HG02870 (cell line): ENCODE measurements around the gene ZNF106.

ENCODE experiments used
- ATAC-seq: cut with Tn5 transposase; IDR thresholded peaks from one replicate; pipeline ENCODE4 v1.9.1; 2021; ENCODE audit warnings: mild to moderate bottlenecking, moderate library complexity; ENCODE audit not compliant: unreplicated experiment

The ZNF106 gene

DNA sequence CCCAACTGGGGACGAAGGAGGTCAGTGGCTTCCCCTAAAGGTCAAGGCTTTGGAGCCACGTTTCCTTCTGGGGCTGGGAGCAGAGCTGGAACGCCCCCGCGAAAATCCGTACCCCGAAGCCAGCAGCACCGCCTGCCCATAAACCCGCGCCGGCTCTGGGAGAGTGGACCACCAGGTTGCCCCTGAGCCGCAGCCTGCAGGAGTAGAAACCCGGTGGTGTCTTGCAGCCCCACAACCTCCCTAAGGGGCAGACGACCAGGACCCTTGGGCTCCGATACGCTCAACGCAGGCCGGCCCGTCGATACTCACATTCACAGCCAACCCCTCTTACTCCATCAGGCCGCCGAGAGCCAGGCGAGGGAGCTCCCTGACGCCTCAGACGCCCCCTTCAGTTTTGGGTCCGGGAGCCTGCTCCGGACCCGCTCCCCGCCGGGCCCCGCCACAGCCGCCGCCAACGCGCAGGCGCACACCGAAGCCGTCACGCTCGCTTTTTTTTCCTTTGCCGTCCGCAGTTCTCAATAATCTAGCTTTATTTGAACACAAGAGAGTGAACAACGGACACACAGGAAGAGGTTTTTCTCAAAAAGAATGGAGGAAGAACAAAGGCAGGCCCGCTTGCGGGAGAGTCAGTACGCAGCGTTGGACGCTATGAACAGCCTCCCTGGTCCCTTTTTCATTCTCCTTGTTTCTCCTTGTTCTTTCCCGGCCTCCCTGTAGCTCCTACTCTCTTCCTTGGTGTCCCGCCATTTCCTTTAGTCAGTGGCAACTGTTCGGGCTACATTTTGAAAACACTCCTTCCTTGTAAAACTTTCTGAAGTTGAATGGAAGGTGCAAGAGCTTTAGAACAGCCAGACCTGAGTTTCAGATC is at the start of gene ZNF106:
Gene ZNF106, minus strand, starts transcription at position 471 of the 868 bp plus-strand sequence. CDS start 18,852 bp downstream, outside the sequence.
- peak; percentile 39 for ATAC-seq

DNA sequence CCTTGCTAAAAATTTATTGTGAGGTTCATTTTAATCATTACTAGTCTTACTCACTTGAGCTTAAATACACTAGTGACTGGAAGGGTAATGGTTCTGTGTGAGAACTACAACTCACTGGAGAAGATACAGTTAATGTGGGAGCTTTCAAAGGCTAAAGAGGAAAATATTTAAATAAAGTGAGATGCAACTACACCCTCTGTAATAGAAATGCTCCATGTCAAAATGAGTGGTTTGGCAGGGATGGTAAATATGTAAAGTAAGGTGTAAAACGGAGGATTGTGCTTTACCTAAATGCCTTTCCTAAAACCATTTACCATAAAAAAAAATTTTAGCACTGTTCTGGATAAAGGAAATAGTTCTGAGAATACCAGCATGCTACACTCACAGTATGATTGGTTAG is 42.3 kb upstream of the ZNF106 start:
- ATAC-seq: no peak

DNA sequence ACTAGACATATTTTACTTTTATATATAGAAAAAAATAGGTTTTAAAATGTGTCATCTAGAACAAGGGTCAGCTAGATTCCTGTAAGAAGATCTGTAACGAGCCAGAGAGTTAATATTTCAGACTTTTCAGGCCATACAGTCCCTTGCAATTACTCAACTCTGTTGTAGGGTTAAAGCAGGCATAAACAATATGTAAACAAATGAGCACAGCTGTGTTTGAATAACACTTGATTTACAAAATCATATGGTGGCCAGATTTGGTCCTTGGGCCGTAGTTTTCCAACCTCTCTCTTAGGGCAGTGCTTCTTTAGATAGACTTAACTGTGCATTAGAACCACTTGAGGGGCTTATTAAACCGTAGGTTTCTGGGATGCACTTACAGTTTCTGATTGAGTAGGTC is 38.0 kb upstream of the ZNF106 start:
- ATAC-seq: no peak

DNA sequence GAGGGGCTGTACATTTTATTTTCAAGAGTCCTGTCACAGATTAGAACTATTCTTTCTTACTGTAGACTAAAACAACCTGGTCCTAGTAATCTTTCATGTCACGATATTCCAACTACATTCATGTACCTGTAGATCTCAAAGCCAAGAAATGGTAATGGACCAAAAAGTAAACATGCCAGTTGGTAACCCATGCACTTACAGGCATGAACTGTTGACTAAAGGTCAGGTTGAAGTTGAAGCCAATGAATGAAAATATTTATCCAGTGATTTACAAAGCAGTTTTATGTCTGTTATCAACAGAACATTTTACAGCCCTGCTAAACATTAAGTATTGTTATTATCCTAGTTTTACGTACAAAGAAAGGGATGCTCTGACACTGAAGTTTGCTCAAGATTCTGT is 32.4 kb upstream of the ZNF106 start:
- ATAC-seq: no peak

DNA sequence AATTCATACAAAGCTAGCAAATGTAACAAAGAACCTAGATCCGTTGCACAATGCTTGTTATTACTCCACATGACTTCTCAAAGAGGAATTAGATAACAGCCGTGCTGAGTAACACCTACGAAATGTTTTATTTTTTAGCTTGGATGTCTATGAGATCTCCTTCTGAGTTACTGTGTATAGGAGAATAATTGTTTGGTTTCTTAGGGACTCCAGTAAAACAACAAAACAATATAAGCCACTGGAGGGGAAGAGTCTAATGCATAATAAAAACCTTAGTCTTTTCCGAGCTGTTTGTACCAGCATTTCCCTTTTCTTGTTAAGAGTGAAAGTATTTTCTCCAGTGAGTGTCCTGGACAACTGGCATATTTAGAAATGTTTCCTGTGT is 20.1 kb upstream of the ZNF106 start:
- ATAC-seq: no peak

DNA sequence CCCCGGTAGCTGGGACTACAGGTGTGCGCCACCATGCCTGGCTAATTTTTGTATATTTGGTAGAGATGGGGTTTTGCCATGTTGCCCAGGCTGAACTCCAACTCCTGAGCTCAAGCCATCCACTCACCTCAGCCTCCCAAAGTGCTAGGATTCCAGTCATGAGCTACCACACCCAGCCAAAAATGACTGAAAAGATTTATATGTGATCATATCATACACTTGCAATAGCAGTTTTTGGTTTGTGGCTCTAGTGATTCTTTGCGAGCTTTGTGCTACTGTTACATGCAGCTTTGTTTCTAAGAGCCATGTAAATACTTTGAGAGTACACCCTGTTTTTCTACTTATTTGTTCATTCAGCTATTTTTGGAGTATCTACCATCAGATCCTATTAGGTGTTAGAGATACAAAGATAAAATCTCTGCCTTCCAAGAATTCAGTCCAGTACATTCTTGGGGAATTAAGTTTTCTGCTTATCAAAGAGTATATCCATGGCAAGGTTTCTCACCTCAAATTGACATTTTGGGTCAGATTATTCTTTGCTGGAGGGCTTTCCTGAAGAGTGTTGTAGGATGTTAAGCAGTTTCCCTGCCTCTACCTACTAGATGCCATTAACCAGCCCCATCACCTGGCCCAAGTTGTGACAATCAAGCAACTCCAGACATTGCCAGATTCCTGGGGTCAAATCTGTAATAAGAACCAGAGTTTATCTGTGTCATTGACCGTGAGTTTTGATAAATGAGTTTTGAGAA is 19.5 kb upstream of the ZNF106 start:
- ATAC-seq: no peak

DNA sequence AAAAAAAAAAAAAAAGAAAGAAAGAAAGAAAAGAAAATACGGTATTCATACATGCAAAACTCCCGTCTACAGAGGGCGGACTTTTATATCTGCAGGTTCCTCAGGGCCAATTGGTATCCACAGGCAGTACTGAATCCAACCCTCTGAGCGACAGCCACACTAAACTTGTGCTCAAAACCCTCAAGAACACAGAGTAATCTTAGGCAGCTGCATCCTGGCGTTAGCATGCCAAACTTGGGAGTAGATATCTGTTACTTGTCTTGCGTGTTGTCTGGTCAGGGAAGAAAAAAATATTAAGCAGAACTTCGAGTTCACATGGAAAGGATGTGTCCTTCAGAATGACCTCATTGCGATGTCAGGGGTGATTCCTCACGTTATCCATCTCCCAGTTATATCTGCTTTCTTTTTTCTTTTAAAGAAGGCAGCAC is 17.3 kb upstream of the ZNF106 start:
- ATAC-seq: no peak

DNA sequence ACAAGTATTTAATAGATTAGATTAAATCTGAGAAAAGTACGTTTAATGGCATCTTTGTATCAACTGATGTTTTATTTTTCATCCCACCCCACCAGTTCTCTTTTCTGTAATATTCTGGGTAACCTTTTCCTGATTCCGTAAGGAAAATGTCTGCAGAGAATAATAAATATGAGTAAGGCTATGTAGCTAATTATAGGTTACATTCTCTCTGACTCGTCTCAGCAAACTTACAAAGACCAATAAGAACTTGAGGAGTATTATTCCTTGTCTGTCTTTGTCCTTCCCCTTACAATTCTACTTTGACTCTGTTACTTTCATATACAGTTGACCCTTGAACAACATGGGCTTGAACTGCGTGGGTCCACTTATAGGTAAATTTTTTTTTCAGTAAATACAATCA is 16.6 kb upstream of the ZNF106 start:
- no peak for ATAC-seq

DNA sequence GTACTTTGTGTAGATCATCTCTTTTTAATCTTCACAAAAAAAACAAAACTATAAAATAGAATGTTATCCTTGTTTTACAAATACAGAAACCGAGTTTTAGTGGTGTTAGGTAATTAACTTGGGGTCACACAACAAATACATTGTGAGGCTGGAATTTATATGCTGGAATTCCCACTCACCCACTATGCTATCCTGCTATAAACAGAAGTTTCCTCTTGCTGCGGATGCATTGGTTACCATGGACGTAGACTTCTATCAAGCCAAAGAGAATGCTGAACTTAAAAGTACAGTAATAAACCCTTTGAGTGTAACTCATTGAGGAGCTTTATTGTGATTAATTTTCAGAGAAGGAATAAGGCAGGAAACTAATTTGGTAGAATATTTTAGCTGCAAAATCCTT is 13.7 kb upstream of the ZNF106 start:
- no peak for ATAC-seq

DNA sequence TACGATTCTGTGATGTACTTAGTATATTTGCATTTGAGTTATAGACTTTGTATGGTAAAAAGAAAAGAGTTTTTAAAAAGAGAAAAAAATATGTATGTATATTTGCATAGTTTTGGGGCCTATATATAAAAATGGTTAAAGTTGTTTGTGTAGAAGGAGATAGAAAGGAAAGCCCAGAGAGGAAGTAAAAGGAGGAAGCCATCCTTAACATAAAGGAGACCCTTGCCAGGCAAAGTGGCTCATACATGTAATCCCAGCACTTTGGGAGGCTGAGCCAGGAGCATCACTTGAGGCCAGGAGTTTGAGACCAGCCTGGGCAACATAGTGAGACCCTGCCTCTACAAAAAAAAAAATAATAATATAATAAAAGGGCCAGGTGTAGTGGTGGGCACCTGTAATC is 12.9 kb upstream of the ZNF106 start:
- ATAC-seq: no peak

DNA sequence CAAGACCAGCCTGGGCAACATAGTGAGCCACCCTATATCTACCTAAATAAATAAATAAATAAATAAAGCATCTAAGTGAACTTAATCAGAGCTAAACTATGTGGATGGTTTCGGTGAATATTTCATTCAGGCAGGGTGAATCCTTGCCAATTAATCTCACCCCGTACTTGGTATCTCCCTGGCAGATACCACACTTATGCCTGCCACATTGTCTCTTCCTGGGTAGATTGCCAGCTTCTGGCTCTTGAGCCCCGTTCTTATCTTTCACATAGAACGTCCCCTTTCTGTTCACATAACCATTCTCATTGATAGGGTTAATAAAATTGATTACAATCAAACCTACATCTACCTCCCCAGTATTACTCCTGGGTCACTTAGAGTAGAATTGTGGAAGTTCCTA is 11.5 kb upstream of the ZNF106 start:
- no peak for ATAC-seq

DNA sequence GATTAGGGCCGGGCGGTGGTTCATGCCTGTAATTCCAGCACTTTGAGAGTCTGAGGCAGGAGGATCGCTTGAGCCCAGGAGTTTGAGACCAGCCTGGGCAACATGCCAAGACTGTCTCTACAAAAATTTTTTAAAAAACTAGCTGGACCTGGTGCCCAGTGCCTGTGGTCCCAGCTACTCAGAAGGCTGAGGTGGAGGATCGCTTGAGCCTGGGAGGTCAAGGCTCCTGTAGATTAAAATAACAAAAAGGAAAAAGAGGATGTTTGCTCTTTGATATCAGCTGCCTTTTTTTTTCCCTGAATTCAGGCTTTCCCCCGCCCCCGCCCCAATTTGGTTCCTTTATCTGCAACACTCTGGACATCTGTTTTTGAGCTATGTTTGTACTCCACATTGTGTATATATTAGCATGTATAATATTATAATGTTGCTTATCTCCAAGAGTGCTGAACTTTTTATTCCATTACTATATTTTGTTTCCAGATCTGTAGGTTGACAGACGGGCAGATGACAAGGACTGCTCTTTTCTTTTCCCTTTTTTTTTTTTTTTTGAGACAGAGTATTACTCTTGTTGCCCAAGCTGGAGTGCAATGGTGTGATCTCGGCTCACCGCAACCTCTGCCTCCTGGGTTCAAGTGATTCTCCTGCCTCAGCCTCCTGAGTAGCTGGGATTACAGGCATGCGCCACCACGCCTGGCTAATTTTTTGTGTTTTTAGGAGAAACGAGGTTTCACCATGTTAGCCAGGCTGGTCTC is 9.1 kb upstream of the ZNF106 start:
- no peak for ATAC-seq

DNA sequence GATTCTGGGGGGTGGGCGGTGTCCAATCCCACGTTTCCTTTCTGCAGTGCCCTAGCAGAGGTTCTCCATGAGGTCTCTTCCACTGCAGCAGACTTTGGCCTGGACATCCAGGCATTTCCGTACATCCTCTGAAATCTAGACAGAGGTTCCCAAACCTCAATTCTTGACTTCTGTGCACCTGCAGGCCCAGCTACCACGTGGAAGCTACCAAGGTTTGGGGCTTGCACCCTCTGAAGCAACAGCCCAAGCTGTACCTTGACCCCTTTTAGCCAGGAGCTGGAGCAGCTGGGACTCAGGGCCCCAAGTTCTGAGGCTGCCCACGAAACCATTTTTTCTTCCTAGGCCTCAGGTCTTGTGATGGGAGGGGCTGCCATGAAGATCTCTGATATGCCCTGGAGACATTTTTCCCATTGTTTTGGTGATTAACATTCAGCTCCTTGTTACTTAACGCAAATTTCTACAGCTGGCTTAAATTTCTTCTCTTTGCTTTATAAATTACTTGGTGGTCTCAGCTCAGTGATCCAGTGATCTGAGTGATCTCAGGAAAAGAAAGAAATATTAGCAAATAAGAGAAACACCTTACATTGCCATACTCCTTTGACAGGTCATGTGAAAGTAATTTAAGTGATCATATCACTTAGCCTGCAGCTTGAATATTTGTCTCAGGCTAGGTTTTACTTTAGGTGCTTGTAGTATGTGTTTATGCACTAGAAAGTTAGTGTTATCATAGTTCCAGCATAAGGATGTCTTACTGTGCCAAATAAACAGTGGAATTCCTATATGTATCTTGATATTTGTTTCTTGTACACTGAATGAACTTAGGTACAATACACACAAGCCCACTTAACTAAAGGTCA is 7.5 kb upstream of the ZNF106 start:
- no peak for ATAC-seq

DNA sequence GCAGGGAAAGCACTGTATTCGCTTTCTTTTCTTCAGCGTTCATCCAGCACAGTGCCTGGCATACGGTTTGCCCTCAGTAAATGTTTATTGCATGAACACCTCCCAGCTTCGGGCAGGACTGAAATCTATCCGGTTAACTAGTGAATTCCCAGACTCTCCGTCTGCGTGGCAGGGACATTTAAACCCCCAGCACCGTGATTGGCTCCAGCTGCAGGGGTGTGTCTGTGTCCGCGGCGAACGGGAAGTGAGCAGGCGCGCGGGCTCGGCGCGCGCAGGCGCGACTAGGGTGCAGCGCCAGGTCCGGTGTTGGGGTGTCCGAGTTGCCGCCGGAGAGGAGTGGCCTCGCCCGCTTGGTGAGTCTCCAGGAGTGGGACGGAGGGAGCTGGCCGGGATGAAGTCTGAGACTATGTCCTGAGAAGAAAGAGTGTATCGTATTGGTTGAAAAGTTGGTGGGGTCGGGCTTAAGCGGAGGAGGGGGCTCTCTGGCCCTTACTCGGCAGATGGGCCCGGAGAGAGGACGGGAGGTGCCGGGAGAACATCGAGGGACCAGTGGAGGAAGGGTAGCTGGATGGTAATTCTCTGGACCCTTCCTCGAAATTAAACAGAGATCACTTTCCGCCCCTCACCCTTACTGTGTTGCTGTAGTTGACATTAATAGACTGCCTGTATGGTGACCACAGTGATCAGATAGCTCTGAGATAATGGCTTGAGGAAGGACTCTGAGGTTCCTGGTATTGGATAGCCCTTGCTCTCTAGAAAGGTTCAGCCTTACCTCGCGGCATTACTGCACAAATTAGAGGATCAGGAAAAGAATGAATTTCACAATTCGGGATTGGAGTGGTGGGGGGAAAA is 4.6 kb upstream of the ZNF106 start, which contains the start of gene SNAP23:
Gene SNAP23, plus strand, starts transcription at position 274 of the 852 bp plus-strand sequence. CDS start 16,213 bp downstream, outside the sequence.
- ATAC-seq: peak; percentile 70

DNA sequence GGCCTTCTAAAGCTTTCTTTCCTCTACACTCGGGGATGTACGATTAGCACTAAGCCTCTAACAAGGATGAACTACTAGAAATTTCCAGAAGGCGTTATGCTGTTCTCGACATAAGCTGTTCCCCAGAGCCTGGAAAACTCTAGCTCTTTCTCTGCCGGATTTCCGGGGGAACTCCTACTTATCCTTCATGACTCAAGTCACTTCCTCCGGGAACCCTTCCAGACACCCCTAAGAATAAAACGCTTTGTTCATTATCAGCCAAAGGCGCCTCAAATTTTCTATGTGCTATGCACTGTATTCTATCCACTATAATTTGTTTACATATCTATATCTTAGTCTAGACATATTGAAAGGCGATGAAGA is 4.0 kb upstream of the ZNF106 start:
- no peak for ATAC-seq

DNA sequence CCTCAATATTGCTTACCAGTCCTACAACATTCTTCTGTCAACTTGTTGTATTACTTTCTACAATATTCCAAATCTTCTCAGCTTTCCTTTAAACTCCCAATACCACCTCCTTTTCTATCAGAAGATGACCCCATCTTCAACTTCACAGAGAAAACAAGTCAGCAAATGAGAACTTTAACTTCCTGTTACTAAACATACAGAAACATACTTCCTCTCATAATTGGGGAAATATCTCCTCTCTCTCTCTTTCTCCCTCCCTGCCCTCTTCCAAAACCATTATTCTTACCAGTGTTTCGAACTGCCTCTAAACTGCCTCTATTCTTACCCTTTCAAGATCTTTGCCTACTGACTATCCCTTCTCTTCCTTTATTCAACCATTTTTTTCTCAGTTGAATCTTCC is 2.7 kb upstream of the ZNF106 start:
- no peak for ATAC-seq

DNA sequence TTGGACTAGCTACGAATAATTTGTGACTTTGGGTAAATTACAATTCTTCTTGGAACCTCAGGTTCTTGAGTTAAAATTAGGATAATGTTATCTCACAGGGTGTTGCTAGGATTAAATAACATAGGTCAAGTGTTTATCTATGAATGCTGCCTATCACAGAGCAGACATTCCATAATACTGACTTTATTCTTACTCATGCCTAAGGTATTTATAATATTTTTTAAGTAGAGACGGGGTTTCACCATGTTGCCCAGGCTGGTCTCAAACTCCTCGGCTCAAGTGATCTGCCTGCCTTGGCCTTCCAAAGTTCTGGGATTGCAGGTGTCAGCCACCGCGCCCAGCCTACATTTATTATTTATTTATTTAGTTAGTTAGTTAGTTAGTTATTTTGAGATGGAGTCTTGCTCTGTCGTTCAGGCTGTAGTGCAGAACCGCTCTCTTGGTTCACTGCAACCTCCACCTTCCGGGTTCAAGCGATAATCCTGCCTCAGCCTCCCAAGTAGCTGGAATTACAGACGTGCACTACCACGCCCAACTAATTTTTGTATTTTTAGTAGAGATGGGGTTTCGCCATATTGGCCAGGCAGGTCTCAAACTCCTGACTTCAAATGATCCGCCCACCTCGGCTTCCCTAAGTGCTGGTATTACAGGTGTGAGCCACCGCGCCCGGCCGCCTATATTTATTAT is 741 bp upstream of the ZNF106 start:
- no peak for ATAC-seq

DNA sequence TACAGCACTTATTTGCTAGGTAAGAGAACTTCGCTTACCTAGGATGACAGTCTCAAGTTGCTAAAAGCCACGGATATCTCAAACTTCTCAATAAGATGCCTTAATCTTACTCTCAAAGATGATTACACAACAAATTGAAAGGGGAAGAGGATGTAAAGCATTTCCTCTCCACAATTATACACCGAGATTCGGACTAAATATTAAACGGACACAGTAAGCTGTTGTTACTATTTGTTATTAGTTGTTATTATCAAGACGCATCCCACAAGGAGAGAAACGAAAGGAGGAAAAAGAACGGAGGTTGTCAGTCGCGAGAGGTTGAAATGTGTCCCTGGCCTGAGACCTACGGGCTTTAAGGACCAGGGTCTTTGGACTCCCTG is 660 bp downstream of the ZNF106 start:
- ATAC-seq: no peak

DNA sequence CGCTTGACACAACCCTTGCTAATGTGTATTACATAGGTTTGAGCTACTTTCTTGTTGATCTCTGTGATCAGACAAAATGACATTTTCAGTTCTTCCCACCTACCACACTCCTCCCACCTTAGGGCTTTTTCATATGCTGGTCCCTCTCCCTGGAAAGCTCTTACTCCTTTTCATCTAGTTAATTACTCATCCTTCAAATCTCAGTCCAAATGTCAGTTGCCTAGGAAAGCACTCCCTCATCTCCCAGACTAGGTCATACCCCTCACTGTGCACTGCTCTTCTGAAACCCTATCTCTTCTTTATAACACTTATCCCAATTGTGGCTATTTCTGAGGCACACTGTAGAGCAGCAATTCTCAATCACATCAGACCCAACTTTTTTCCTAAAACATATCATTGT is 7.3 kb downstream of the ZNF106 start:
- no peak for ATAC-seq
